HepG2 (cell line): Measurements from ENCODE around the gene SELENOM. TPM values are rescaled to one million over a fixed set of nuclear protein-coding genes. Genes with fewer than 3 reads are reported as not detected.

Source experiments
- AKAP8 ChIP-seq: sonication (generic); formaldehyde crosslinking; IDR thresholded peaks from 2 replicates; pipeline ENCODE4 v1.5.1; 2020; ENCODE audit warnings: mild to moderate bottlenecking, missing genetic modification reagents
- ETV5 ChIP-seq: IDR thresholded peaks from 2 replicates; pipeline ENCODE4 v1.6.1; 2018; ENCODE audit warnings: missing biosample characterization, missing genetic modification reagents, inconsistent platforms, borderline replicate concordance
- GFI1 ChIP-seq: sonication (generic); formaldehyde crosslinking; IDR thresholded peaks from 2 replicates; pipeline ENCODE4 v1.5.0; 2020; ENCODE audit warnings: missing genetic modification reagents, mild to moderate bottlenecking, borderline replicate concordance
- KLF11 ChIP-seq: IDR thresholded peaks from 2 replicates; pipeline ENCODE4 v1.6.1; 2016; ENCODE audit warnings: missing compliant biosample characterization
- MTA3 ChIP-seq: sonication (generic); formaldehyde crosslinking; IDR thresholded peaks from 2 replicates; pipeline ENCODE4 v1.4.0; 2020; ENCODE audit warnings: missing genetic modification reagents
- NFE2 ChIP-seq: sonication (generic); formaldehyde crosslinking; IDR thresholded peaks from 2 replicates; pipeline ENCODE4 v1.4.0; 2020; ENCODE audit warnings: missing genetic modification reagents
- POLR2G ChIP-seq: fragments of 200-400 bp; formaldehyde crosslinking; IDR thresholded peaks from 2 replicates; pipeline ENCODE4 v1.6.1; 2018; ENCODE audit warnings: mild to moderate bottlenecking, low read depth, low read length, moderate library complexity
- SP4 ChIP-seq: sonication (generic); formaldehyde crosslinking; IDR thresholded peaks from 2 replicates; pipeline ENCODE4 v1.8.1; 2023; ENCODE audit warnings: mild to moderate bottlenecking, missing genetic modification reagents
- TFE3 ChIP-seq: IDR thresholded peaks from 2 replicates; pipeline ENCODE4 v1.6.1; 2016
- ZBTB3 ChIP-seq: sonication (generic); formaldehyde crosslinking; IDR thresholded peaks from 2 replicates; pipeline ENCODE4 v1.4.0; 2020; ENCODE audit warnings: low read depth, mild to moderate bottlenecking, moderate library complexity, missing genetic modification reagents, borderline replicate concordance
- ZFP62 ChIP-seq: sonication (generic); formaldehyde crosslinking; IDR thresholded peaks from 2 replicates; pipeline ENCODE4 v1.4.0; 2020; ENCODE audit warnings: missing genetic modification reagents
- ZNF543 ChIP-seq: sonication (generic); formaldehyde crosslinking; IDR thresholded peaks from 2 replicates; pipeline ENCODE4 v1.4.0; 2020; ENCODE audit warnings: mild to moderate bottlenecking, missing genetic modification reagents
- ZNF549 ChIP-seq: sonication (generic); formaldehyde crosslinking; IDR thresholded peaks from 2 replicates; pipeline ENCODE4 v1.5.0; 2020; ENCODE audit warnings: missing genetic modification reagents
- ZNF564 ChIP-seq: sonication (generic); formaldehyde crosslinking; IDR thresholded peaks from 2 replicates; pipeline ENCODE4 v1.8.1; 2023; ENCODE audit warnings: mild to moderate bottlenecking, missing genetic modification reagents
- ZNF577 ChIP-seq: sonication (generic); formaldehyde crosslinking; IDR thresholded peaks from 2 replicates; pipeline ENCODE4 v1.4.0; 2020; ENCODE audit warnings: mild to moderate bottlenecking, low read depth, missing genetic modification reagents, borderline replicate concordance
- ZNF720 ChIP-seq: sonication (generic); formaldehyde crosslinking; IDR thresholded peaks from 2 replicates; pipeline ENCODE4 v1.4.0; 2020; ENCODE audit warnings: missing genetic modification reagents
- ZNF841 ChIP-seq: sonication (generic); formaldehyde crosslinking; IDR thresholded peaks from 2 replicates; pipeline ENCODE4 v1.8.1; 2023; ENCODE audit warnings: missing genetic modification reagents, borderline replicate concordance
- ZSCAN31 ChIP-seq: sonication (generic); formaldehyde crosslinking; IDR thresholded peaks from 2 replicates; pipeline ENCODE4 v1.5.0; 2020; ENCODE audit warnings: low read depth, mild to moderate bottlenecking, missing genetic modification reagents
- polyA plus RNA-seq, 8 experiments: library from polyadenylated mRNA; depleted of rRNA in 3 of 8; stranded (reverse) in 7 of 8; unstranded in 1 of 8; fragments of >200 nt; fragmentation: Illumina TruSeq in 4 of 8; extraction: Trizol in 4 of 8; gene quantifications; 2 replicates each; pipeline versions ENCODE4 v1.2.1 to v1.2.3, GENCODE V29; 2011 to 2016; ENCODE audit warnings: low read depth in 4 of 8, missing spikeins in 1 of 8, mixed read lengths in 1 of 8; ENCODE audit not compliant: insufficient read depth in 1 of 8
- total RNA-seq, 5 experiments: library from RNA; depleted of rRNA; stranded (reverse); fragments of >200 nt; fragmentation: Illumina TruSeq; extraction: Trizol; gene quantifications; 2 replicates each; pipeline ENCODE4 v1.2.3, GENCODE V29; 2016; ENCODE audit warnings: low read depth in 1 of 5
- TF ChIP-seq, protein P1 (sequence below): sonication (generic); formaldehyde crosslinking; conservative IDR thresholded peaks from 2 replicates; pipeline ENCODE4 v1.4.0; 2020; ENCODE audit warnings: mild to moderate bottlenecking, missing genetic modification reagents, moderate library complexity
- TF ChIP-seq, protein P2 (sequence below): IDR thresholded peaks from 2 replicates; pipeline ENCODE4 v1.6.1; 2016; ENCODE audit warnings: mild to moderate bottlenecking, missing biosample characterization, missing genetic modification reagents
- TF ChIP-seq, protein P3 (sequence below): sonication (generic); formaldehyde crosslinking; IDR thresholded peaks from 2 replicates; pipeline ENCODE4 v1.8.0; 2022; ENCODE audit warnings: mild to moderate bottlenecking, missing genetic modification reagents, moderate library complexity
- TF ChIP-seq, protein P4 (sequence below): sonication (generic); formaldehyde crosslinking; IDR thresholded peaks from 2 replicates; pipeline ENCODE4 v1.4.0; 2020; ENCODE audit warnings: missing genetic modification reagents; ENCODE audit errors: not compliant biosample characterization
- TF ChIP-seq, protein P5 (sequence below): sonication (generic); formaldehyde crosslinking; IDR thresholded peaks from 2 replicates; pipeline ENCODE4 v1.4.0; 2020; ENCODE audit warnings: mild to moderate bottlenecking, missing genetic modification reagents

Gene SELENOM
- total and polyA plus RNA-seq, 2 of the 13 experiments (the other 11 are each of a cell fraction or from before 2014, with no cell fraction given) = 4.1 to 4.3 TPM

DNA sequence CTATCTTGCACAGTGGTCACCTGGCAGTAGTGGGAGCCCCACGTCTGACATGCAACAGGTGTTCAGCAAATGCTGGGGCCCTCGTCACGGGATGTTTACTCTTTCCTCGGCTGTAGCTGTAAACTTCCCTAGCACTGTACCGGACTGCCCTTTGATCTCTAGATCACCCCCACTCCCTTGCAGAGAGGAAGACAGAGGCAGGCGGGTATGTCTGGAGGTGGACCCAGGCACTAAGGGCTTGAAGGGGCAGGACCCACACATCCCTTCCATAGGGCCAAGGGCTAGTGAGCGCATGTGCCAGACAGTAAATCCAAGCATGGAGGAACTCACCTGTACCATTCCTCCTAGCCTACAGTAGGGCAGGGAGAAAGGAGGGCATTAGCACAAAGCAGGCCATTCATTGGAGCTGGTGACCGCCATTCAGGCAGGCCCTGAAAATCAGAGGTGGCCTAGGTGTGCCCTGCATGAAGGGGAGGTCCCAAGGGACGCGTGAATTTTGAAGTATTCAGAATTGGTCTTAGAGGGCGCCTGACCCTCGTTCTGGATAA lies 28.2 kb downstream of the SELENOM start (continued):
- TF ChIP-seq TFE3 (peak; percentile 98), AKAP8 (CRISPR knock-in tag) (peak; percentile 36; the same call in 1 of the 2 replicates), ZNF543 (no peak), NFE2 (CRISPR knock-in tag) (no peak), ZNF720 (CRISPR knock-in tag) (no peak), GFI1 (CRISPR knock-in tag) (no peak), KLF11 (no peak), ZBTB3 (no peak), ZSCAN31 (0 out of 2 replicates have a peak, but pooled peaks have one; percentile 49), ETV5 (CRISPR knock-in tag) (peak; percentile 69), ZFP62 (no peak), ZNF577 (CRISPR knock-in tag) (no peak), POLR2G (peak; percentile 58; the same call in 1 of the 2 replicates), MTA3 (CRISPR knock-in tag) (no peak), ZNF564 (CRISPR knock-in tag) (no peak), ZNF841 (CRISPR knock-in tag) (no peak), ZNF549 (CRISPR knock-in tag) (peak; percentile 86), SP4 (CRISPR knock-in tag) (no peak; the same call in 1 of the 2 replicates)
- TF ChIP-seq, protein P1, sequence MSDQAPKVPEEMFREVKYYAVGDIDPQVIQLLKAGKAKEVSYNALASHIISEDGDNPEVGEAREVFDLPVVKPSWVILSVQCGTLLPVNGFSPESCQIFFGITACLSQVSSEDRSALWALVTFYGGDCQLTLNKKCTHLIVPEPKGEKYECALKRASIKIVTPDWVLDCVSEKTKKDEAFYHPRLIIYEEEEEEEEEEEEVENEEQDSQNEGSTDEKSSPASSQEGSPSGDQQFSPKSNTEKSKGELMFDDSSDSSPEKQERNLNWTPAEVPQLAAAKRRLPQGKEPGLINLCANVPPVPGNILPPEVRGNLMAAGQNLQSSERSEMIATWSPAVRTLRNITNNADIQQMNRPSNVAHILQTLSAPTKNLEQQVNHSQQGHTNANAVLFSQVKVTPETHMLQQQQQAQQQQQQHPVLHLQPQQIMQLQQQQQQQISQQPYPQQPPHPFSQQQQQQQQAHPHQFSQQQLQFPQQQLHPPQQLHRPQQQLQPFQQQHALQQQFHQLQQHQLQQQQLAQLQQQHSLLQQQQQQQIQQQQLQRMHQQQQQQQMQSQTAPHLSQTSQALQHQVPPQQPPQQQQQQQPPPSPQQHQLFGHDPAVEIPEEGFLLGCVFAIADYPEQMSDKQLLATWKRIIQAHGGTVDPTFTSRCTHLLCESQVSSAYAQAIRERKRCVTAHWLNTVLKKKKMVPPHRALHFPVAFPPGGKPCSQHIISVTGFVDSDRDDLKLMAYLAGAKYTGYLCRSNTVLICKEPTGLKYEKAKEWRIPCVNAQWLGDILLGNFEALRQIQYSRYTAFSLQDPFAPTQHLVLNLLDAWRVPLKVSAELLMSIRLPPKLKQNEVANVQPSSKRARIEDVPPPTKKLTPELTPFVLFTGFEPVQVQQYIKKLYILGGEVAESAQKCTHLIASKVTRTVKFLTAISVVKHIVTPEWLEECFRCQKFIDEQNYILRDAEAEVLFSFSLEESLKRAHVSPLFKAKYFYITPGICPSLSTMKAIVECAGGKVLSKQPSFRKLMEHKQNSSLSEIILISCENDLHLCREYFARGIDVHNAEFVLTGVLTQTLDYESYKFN (CRISPR knock-in tag) = peak; percentile 93
- TF ChIP-seq, protein P2, sequence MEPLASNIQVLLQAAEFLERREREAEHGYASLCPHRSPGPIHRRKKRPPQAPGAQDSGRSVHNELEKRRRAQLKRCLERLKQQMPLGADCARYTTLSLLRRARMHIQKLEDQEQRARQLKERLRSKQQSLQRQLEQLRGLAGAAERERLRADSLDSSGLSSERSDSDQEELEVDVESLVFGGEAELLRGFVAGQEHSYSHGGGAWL (CRISPR knock-in tag) = no peak
- TF ChIP-seq, protein P3, sequence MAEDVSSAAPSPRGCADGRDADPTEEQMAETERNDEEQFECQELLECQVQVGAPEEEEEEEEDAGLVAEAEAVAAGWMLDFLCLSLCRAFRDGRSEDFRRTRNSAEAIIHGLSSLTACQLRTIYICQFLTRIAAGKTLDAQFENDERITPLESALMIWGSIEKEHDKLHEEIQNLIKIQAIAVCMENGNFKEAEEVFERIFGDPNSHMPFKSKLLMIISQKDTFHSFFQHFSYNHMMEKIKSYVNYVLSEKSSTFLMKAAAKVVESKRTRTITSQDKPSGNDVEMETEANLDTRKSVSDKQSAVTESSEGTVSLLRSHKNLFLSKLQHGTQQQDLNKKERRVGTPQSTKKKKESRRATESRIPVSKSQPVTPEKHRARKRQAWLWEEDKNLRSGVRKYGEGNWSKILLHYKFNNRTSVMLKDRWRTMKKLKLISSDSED = no peak
- TF ChIP-seq, protein P4, sequence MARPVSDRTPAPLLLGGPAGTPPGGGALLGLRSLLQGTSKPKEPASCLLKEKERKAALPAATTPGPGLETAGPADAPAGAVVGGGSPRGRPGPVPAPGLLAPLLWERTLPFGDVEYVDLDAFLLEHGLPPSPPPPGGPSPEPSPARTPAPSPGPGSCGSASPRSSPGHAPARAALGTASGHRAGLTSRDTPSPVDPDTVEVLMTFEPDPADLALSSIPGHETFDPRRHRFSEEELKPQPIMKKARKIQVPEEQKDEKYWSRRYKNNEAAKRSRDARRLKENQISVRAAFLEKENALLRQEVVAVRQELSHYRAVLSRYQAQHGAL (CRISPR knock-in tag) = no peak
- TF ChIP-seq, protein P5, sequence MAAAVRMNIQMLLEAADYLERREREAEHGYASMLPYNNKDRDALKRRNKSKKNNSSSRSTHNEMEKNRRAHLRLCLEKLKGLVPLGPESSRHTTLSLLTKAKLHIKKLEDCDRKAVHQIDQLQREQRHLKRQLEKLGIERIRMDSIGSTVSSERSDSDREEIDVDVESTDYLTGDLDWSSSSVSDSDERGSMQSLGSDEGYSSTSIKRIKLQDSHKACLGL (CRISPR knock-in tag) = 0 out of 2 replicates have a peak, but pooled peaks have one; percentile 29
